OCI-LY7 (cell line): Measurements from ENCODE around the gene KLF13. TPM values are rescaled to one million over a fixed set of nuclear protein-coding genes. Genes with fewer than 3 reads are reported as not detected.

ENCODE experiments used
- BruUV-seq: library from RNA; stranded (reverse); fragments of 400-500 nt; replicated peaks from 2 replicates; lab custom pipeline; 2021; lab: Mats Ljungman, UMichigan
- CTCF ChIA-PET: fragments of 300-600 bp; sonication (Branson Sonifier 250); formaldehyde crosslinking; loops from one replicate; lab custom pipeline; 2022; ENCODE audit warnings: antibody characterized with exemption; ENCODE audit not compliant: unreplicated experiment; lab: Charles Lee
- POLR2A ChIA-PET: fragments of 300-600 bp; sonication (Branson Sonifier 250); formaldehyde crosslinking; loops from one replicate; lab custom pipeline; 2022; ENCODE audit warnings: antibody characterized with exemption; lab: Charles Lee
- DNase-seq: peaks from one replicate; pipeline ENCODE4 v3.0.0-alpha.2; 2015; ENCODE audit warnings: low spot score
- H2AFZ ChIP-seq: fragments of 200-600 bp; sonication (generic), shearing (Covaris generic); 2 replicates; pipeline ENCODE4 v1.6.1; 2014; ENCODE audit warnings: mild to moderate bottlenecking, antibody characterized with exemption, low read length, moderate library complexity
- H3K27ac ChIP-seq: fragments of 200-600 bp; sonication (generic); 2 replicates; pipeline ENCODE4 v1.5.1; 2014; ENCODE audit warnings: mixed run types, low read depth, mild to moderate bottlenecking, moderate library complexity, low read length, inconsistent platforms; ENCODE audit not compliant: poor library complexity, severe bottlenecking
- H3K36me3 ChIP-seq: fragments of 200-600 bp; sonication (generic); 2 replicates; pipeline ENCODE4 v1.6.1; 2014; ENCODE audit warnings: mild to moderate bottlenecking, antibody characterized with exemption, low read length, moderate library complexity, mixed read lengths; ENCODE audit not compliant: insufficient read depth
- H3K4me1 ChIP-seq: fragments of 200-600 bp; sonication (generic); 2 replicates; pipeline ENCODE4 v1.5.1; 2014; ENCODE audit warnings: mild to moderate bottlenecking, low read length; ENCODE audit not compliant: insufficient read depth, poor library complexity, severe bottlenecking
- H3K4me2 ChIP-seq: fragments of 200-600 bp; sonication (generic); 2 replicates; pipeline ENCODE4 v1.6.1; 2014; ENCODE audit warnings: mild to moderate bottlenecking, low read length
- H3K4me3 ChIP-seq: fragments of 200-600 bp; sonication (generic); 2 replicates; pipeline ENCODE4 v1.5.1; 2014; ENCODE audit warnings: mild to moderate bottlenecking, low read depth, low read length; ENCODE audit not compliant: poor library complexity, severe bottlenecking
- H3K79me2 ChIP-seq: fragments of 200-600 bp; sonication (generic); 2 replicates; pipeline ENCODE4 v1.6.1; 2016; ENCODE audit warnings: low read depth, mild to moderate bottlenecking, low read length, moderate library complexity, mixed read lengths; ENCODE audit not compliant: insufficient read depth
- H3K9me2 ChIP-seq: fragments of 200-600 bp; sonication (generic); 2 replicates; pipeline ENCODE4 v1.6.1; 2016; ENCODE audit warnings: mild to moderate bottlenecking, low read length, mixed read lengths; ENCODE audit not compliant: insufficient read depth
- H3K9me3 ChIP-seq: fragments of 200-600 bp; sonication (generic); 2 replicates; pipeline ENCODE4 v1.6.1; 2014; ENCODE audit warnings: mild to moderate bottlenecking, mixed run types, low read length, mixed read lengths
- H4K20me1 ChIP-seq: fragments of 200-600 bp; sonication (generic); 2 replicates; pipeline ENCODE4 v1.6.1; 2014; ENCODE audit warnings: mild to moderate bottlenecking, antibody characterized with exemption, low read length, moderate library complexity, mixed read lengths; ENCODE audit not compliant: insufficient read depth
- EZH2phosphoT487 ChIP-seq: fragments of 200-600 bp; sonication (generic); IDR thresholded peaks from 2 replicates; pipeline ENCODE4 v1.6.1; 2018; ENCODE audit warnings: low read depth, borderline replicate concordance, mild to moderate bottlenecking, mixed run types, antibody characterized with exemption, low read length, moderate library complexity, mixed read lengths
- intact Hi-C: fragments of 100-400 bp; cut with micrococcal nuclease; formaldehyde crosslinking; loops from one replicate; pipeline ENCODE4 v1.10.0; 2022; ENCODE audit not compliant: unreplicated experiment
- total RNA-seq, 2 experiments: library from RNA; depleted of rRNA in 1 of 2; stranded (reverse); fragments of >200 nt in 1 of 2; shearing (Covaris generic) in 1 of 2; gene quantifications; 2 replicates each; pipeline ENCODE4 v1.2.3, GENCODE V29; 2014 to 2022
- TF ChIP-seq, protein P1 (sequence below): fragments of 200-600 bp; sonication (generic); conservative IDR thresholded peaks from 2 replicates; pipeline ENCODE4 v1.5.1; 2014; ENCODE audit warnings: mild to moderate bottlenecking, antibody characterized with exemption, low read length, moderate library complexity, mixed read lengths

The KLF13 gene
- total RNA-seq, 2 experiments from 2014 or later: 63.2 to 64.6 TPM

GRCh38 chr15:31344823-31345605 lies 18.4 kb downstream of the KLF13 start:
- BruUV-seq: no TSS peak
- Histone ChIP-seq H3K9me3 (no peaks in the 10 kb centered on the region), H3K9me2 (no peaks in the 10 kb centered on the region), H3K79me2 (peaks cover 100% of the 10 kb centered on the region), H3K4me3 (peak overlapping the region; percentile 57), H3K4me1 (peaks cover 98% of the 10 kb centered on the region), H3K27ac (peak overlapping the region; percentile 84), H4K20me1 (peaks cover 19% of the 10 kb centered on the region; the same call in 1 of the 2 replicates), H3K36me3 (peaks cover 39% of the 10 kb centered on the region; the same call in 1 of the 2 replicates), H2AFZ (no peak overlapping the region), H3K4me2 (peak overlapping the region; percentile 86)
- no peak for TF ChIP-seq EZH2phosphoT487
- TF ChIP-seq, protein P1, sequence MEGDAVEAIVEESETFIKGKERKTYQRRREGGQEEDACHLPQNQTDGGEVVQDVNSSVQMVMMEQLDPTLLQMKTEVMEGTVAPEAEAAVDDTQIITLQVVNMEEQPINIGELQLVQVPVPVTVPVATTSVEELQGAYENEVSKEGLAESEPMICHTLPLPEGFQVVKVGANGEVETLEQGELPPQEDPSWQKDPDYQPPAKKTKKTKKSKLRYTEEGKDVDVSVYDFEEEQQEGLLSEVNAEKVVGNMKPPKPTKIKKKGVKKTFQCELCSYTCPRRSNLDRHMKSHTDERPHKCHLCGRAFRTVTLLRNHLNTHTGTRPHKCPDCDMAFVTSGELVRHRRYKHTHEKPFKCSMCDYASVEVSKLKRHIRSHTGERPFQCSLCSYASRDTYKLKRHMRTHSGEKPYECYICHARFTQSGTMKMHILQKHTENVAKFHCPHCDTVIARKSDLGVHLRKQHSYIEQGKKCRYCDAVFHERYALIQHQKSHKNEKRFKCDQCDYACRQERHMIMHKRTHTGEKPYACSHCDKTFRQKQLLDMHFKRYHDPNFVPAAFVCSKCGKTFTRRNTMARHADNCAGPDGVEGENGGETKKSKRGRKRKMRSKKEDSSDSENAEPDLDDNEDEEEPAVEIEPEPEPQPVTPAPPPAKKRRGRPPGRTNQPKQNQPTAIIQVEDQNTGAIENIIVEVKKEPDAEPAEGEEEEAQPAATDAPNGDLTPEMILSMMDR: no peak
- peak; percentile 39 for DNase-seq
- intact Hi-C loops: loop anchor here (5.0 kb wide), 1 partner anchor 92 kb away; no protein-coding TSS in a partner anchor
- ChIA-PET POLR2A (interaction anchor here (0.9 to 1.7 kb wide), 4 partner anchors 12 to 116 kb away, joined by 4 to 7 read pairs (median 6); no protein-coding TSS in a partner anchor), CTCF (no interaction called here)

GRCh38 chr15:31345606-31346366 lies 19.2 kb downstream of the KLF13 start:
- Histone ChIP-seq H4K20me1 (peaks cover 12% of the 10 kb centered on the region; the same call in 1 of the 2 replicates), H3K79me2 (peaks cover 100% of the 10 kb centered on the region), H2AFZ (no peak overlapping the region), H3K36me3 (peaks cover 42% of the 10 kb centered on the region; the same call in 1 of the 2 replicates), H3K4me1 (peaks cover 98% of the 10 kb centered on the region), H3K9me3 (no peaks in the 10 kb centered on the region), H3K4me3 (peak overlapping the region; percentile 57), H3K27ac (peak overlapping the region; percentile 84), H3K4me2 (peak overlapping the region; percentile 86), H3K9me2 (no peaks in the 10 kb centered on the region)
- BruUV-seq: no TSS peak
- ChIA-PET POLR2A (interaction anchor here (1.0 to 2.8 kb wide), 4 partner anchors 9 to 31 kb away, joined by 3 to 10 read pairs (median 4); no protein-coding TSS in a partner anchor), CTCF (no interaction called here)
- TF ChIP-seq, protein P1: no peak
- no peak for TF ChIP-seq EZH2phosphoT487
- peak; percentile 53 for DNase-seq
- intact Hi-C loops: loop anchor here (2.0 to 5.0 kb wide), 2 partner anchors 17 to 92 kb away; no protein-coding TSS in a partner anchor
